NB4 (cell line): ENCODE measurements around the gene S100PBP.

Experiments used
- DNase-seq: peaks from one replicate; pipeline ENCODE4 v3.0.0; 2010; ENCODE audit warnings: low read depth
- H3K4me3 ChIP-seq: one replicate; pipeline ENCODE4 v1.5.1; 2011; ENCODE audit warnings: mild to moderate bottlenecking, low read depth, low read length, moderate library complexity
- MYC ChIP-seq: IDR thresholded peaks from 2 replicates; pipeline ENCODE4 v1.6.1; 2011; ENCODE audit warnings: low read depth, low read length
- POLR2A ChIP-seq: IDR thresholded peaks from 2 replicates; pipeline ENCODE4 v1.6.1; 2011; ENCODE audit warnings: mild to moderate bottlenecking; ENCODE audit not compliant: insufficient read length; ENCODE audit errors: extremely low read depth
- TF ChIP-seq, protein P1 (sequence below): IDR thresholded peaks from 2 replicates; pipeline ENCODE4 v1.6.1; 2011; ENCODE audit warnings: low read depth, low read length
- TF ChIP-seq, protein P2 (sequence below): IDR thresholded peaks from one replicate; pipeline ENCODE4 v1.5.1; 2012; ENCODE audit warnings: low read depth, low read length

Gene S100PBP

DNA sequence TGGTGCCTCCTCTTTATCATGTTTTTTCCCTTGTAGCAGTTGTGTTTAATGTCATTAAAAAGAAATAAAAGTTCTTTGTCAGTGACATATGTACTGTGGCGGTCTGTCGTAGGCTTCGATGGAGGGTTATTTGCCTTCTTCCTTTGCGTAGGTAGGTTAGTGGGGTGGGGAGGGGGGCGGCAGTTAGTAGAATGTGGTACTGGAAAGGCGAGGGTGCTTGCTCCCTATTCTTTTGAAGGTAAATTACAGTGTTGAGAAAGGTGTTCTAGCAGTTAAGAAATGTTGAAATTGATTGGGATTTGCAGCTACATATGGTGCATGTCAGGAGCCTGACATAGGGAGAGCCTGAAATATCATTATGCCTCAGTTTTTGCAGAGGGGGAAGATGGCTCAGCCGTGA lies 41.3 kb downstream of the S100PBP start:
- TF ChIP-seq MYC = no peak
- TF ChIP-seq POLR2A = no peak
- TF ChIP-seq, protein P1, sequence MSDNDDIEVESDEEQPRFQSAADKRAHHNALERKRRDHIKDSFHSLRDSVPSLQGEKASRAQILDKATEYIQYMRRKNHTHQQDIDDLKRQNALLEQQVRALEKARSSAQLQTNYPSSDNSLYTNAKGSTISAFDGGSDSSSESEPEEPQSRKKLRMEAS = no peak
- TF ChIP-seq, protein P2, sequence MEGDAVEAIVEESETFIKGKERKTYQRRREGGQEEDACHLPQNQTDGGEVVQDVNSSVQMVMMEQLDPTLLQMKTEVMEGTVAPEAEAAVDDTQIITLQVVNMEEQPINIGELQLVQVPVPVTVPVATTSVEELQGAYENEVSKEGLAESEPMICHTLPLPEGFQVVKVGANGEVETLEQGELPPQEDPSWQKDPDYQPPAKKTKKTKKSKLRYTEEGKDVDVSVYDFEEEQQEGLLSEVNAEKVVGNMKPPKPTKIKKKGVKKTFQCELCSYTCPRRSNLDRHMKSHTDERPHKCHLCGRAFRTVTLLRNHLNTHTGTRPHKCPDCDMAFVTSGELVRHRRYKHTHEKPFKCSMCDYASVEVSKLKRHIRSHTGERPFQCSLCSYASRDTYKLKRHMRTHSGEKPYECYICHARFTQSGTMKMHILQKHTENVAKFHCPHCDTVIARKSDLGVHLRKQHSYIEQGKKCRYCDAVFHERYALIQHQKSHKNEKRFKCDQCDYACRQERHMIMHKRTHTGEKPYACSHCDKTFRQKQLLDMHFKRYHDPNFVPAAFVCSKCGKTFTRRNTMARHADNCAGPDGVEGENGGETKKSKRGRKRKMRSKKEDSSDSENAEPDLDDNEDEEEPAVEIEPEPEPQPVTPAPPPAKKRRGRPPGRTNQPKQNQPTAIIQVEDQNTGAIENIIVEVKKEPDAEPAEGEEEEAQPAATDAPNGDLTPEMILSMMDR = no peak
- DNase-seq = no peak
- H3K4me3 ChIP-seq = no peak overlapping the region

DNA sequence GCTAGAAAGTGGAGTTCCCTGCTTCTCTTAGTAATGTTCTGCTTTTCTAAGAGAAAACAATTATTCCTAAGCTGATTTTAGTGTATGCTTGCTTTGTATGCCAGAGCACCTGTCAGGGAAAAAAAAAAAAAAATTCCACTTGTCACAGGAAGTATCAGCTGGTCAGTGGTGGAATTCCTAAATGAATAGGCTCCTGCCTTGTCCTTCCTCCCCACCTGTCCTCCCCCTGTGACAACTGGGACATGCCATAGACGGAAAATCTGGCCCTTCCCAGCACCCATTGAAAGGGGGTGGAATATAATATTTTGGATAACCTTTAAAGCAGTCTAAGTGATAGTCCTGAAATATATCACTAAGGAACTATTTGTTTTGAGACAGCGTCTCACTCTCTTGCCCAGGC lies 42.5 kb downstream of the S100PBP start:
- no peak for DNase-seq
- TF ChIP-seq, protein P2 = no peak
- TF ChIP-seq, protein P1 = no peak
- TF ChIP-seq POLR2A (no peak), MYC (no peak)
- no peak overlapping the region for H3K4me3 ChIP-seq

DNA sequence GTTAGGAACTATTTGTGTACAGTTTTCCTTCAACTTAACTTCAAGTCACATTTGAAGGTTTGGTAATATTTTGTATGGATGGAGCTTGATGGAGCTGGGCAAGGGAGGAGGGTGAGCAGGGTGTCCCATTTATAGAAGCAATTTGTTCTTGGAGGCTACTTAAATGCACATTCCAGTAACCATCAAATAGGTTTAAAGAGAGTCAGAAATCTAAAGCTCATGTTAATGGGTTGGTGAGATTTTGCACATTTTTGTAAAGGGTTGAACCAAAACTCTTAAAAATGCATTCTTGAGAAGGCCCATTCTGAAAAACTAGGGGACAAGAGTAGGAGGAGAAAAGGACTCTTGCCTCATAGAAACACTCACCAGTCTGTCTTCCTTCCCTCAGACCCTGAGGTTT lies 43.1 kb downstream of the S100PBP start:
- DNase-seq = no peak
- H3K4me3 ChIP-seq = no peak overlapping the region
- no peak for TF ChIP-seq MYC
- TF ChIP-seq, protein P2 = no peak
- TF ChIP-seq POLR2A = no peak

DNA sequence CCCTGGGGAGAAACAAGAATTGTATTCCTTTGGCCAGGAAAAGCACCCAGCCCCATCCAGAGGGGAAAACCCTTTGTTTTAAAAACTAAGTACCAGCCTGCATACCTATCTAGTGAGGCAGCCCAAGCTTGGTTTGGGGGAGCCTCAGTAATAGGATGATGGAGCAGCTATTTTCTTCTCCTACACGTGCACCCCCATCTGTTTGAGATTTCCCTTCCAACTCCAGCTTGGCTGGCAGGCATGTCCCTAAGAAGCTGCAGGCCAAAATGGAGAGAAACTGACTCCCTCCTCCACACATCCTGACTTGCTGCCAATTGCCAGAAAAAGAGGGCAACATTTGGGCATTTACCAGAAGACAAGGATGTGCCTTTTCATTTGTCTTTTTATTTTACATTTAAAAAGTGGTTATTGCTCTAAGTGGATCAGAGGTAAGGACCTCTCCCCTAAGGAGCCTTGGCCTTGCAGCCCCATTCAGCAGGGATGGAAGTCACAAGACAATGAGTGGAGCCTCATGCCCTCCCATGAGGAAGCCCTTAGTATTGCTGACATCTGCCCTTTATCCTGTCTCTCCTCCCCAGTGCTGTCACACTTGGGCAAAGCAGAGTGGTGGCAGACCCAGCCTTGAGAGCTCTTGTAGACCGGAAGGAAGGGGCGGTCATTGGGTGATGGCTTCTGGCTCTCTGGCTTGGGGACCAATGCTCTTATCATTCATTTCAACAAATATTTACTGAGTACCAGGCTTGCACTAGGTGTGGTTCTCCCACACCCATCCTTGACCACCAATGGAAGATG lies 44.6 kb downstream of the S100PBP start:
- H3K4me3 ChIP-seq = no peak overlapping the region
- TF ChIP-seq POLR2A (no peak), MYC (no peak)
- TF ChIP-seq, protein P1 = no peak
- TF ChIP-seq, protein P2 = no peak
- DNase-seq = no peak

DNA sequence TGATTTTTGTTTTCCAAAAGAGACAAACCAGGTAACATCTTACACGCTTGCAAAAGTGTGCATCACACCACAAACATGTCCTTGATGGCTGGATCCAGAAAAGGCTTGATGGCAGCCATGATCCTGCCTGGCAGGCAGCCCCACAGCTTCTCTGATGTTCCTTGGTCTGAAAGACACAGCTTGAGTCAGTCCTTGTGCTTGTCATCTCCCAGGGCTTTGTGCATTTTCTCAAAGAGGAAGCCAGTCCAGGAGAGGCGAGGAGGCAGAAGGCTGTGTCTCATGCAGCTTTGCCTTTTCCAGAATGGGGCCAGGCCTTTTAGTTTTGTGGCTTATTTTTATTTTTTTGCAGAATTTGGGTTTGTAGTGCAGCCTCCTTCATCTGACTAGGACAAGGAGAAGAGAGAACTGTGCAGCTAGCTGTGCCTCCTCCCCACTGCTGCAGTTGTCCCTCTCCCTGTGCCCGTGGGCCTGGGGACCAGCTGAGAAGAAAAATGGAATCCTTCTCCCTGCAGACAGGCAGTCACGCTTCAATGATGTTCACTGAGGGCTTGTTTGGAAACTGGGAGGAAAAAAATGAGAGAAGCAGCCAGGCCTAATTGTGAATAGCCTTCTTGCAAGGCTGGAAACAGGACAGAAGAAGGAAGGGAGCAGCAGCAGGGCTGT lies 45.9 kb downstream of the S100PBP start:
- TF ChIP-seq MYC = no peak
- TF ChIP-seq POLR2A = no peak
- TF ChIP-seq, protein P1 = no peak
- TF ChIP-seq, protein P2 = no peak
- DNase-seq = no peak
- no peak overlapping the region for H3K4me3 ChIP-seq
